B cell (primary cell): Measurements from ENCODE around the gene NOS1. TPM values are rescaled to one million over a fixed set of nuclear protein-coding genes. Genes with fewer than 3 reads are reported as not detected.

Source experiments
- ATAC-seq: fragments of 200-7000 bp; cut with Tn5 transposase; one replicate; pipeline ENCODE4 v1.10.0; 2021; ENCODE audit warnings: low read depth, mild to moderate bottlenecking, moderate number of reproducible peaks, moderate library complexity
- CTCF ChIA-PET: fragments of 350-600 bp; sonication (Branson Sonifier 250); formaldehyde crosslinking; loops from one replicate; lab custom pipeline; 2021; ENCODE audit warnings: antibody characterized with exemption, inconsistent platforms; lab: Charles Lee
- POLR2A ChIA-PET: fragments of 350-600 bp; sonication (Branson Sonifier 250); formaldehyde crosslinking; loops from one replicate; lab custom pipeline; 2021; ENCODE audit warnings: antibody characterized with exemption; lab: Charles Lee
- DNase-seq: peaks from one replicate; pipeline ENCODE4 v3.0.0; 2013
- H2AFZ ChIP-seq: 2 replicates; pipeline ENCODE4 v1.6.1; 2012; ENCODE audit warnings: mild to moderate bottlenecking, low read depth, low read length; ENCODE audit not compliant: insufficient read depth, poor library complexity, severe bottlenecking
- H3K27ac ChIP-seq, 2 donors: 1 replicate in 1 of 2; 2 replicates in 1 of 2; pipeline ENCODE4 v1.5.1; 2012 to 2013; ENCODE audit warnings: low read length in 2 of 2, mild to moderate bottlenecking in 2 of 2, moderate library complexity in 1 of 2
- H3K27me3 ChIP-seq, 4 experiments: fragments of 200-600 bp in 1 of 4; sonication (generic) in 1 of 4; replicated peaks in 1 of 4; 1 replicate in 2 of 4; 2 replicates in 2 of 4; pipeline versions ENCODE4 v1.6.1 to v1.7.0; 2013 to 2016; ENCODE audit warnings: low read length in 3 of 4, mild to moderate bottlenecking in 2 of 4, mixed read lengths in 1 of 4, moderate library complexity in 1 of 4; ENCODE audit not compliant: insufficient read depth in 4 of 4, control insufficient read depth in 3 of 4; ENCODE audit errors: control extremely low read depth in 1 of 4
- H3K36me3 ChIP-seq, 2 experiments: replicated peaks in 1 of 2; 1 replicate in 1 of 2; 2 replicates in 1 of 2; pipeline versions ENCODE4 v1.6.1 to v1.7.1; 2013; ENCODE audit warnings: low read length in 1 of 2; ENCODE audit not compliant: insufficient read depth in 2 of 2, control insufficient read depth in 1 of 2; ENCODE audit errors: control extremely low read depth in 1 of 2, extremely low read depth in 1 of 2
- H3K4me1 ChIP-seq, 2 donors: fragments of 200-600 bp in 1 of 2; sonication (generic) in 1 of 2; 1 replicate in 1 of 2; 2 replicates in 1 of 2; pipeline versions ENCODE4 v1.5.1 to v1.6.1; 2013 to 2017; ENCODE audit warnings: low read length in 2 of 2; ENCODE audit not compliant: control insufficient read depth in 2 of 2, insufficient read depth in 2 of 2
- H3K4me2 ChIP-seq: replicated peaks from 2 replicates; pipeline ENCODE3; 2012; ENCODE audit warnings: mild to moderate bottlenecking, low read depth, low read length; ENCODE audit not compliant: poor library complexity, severe bottlenecking
- H3K4me3 ChIP-seq, 5 experiments: fragments of 200-600 bp in 1 of 5; sonication (generic) in 1 of 5; 1 replicate in 3 of 5; 2 replicates in 2 of 5; pipeline versions ENCODE4 v1.5.1 to v1.7.0; 2011 to 2016; ENCODE audit warnings: low read length in 4 of 5, mild to moderate bottlenecking in 4 of 5, low read depth in 2 of 5, control low read depth in 1 of 5, moderate library complexity in 1 of 5; ENCODE audit not compliant: insufficient read depth in 1 of 5; ENCODE audit errors: control extremely low read depth in 1 of 5, extremely low read depth in 1 of 5
- H3K79me2 ChIP-seq: fragments of 200-600 bp; sonication (generic); one replicate; pipeline ENCODE4 v1.6.0; 2016; ENCODE audit warnings: low read length; ENCODE audit not compliant: control insufficient read depth, insufficient read depth
- H3K9ac ChIP-seq: fragments of 200-600 bp; sonication (generic); 2 replicates; pipeline ENCODE4 v1.6.1; 2017; ENCODE audit warnings: mild to moderate bottlenecking, low read length, moderate library complexity
- H3K9me3 ChIP-seq, 3 donors: one replicate each; pipeline versions ENCODE4 v1.6.1 to v1.7.1; 2013; ENCODE audit warnings: low read length in 2 of 3; ENCODE audit not compliant: control insufficient read depth in 2 of 3, insufficient read depth in 1 of 3; ENCODE audit errors: control extremely low read depth in 1 of 3
- H4K20me1 ChIP-seq: 2 replicates; pipeline ENCODE4 v1.6.0; 2012; ENCODE audit warnings: mild to moderate bottlenecking, low read length; ENCODE audit not compliant: insufficient read depth, control insufficient read depth, poor library complexity, severe bottlenecking
- H3K27ac Mint-ChIP-seq: one replicate; pipeline ENCODE4 v1.8.0; 2021; ENCODE audit warnings: mixed read lengths
- H3K27me3 Mint-ChIP-seq: one replicate; pipeline ENCODE4 v1.8.0; 2021; ENCODE audit warnings: mixed read lengths
- H3K4me1 Mint-ChIP-seq: one replicate; pipeline ENCODE4 v1.8.0; 2021; ENCODE audit warnings: mixed read lengths
- H3K4me3 Mint-ChIP-seq: one replicate; pipeline ENCODE4 v1.8.0; 2021; ENCODE audit warnings: mixed read lengths
- H3K9me3 Mint-ChIP-seq: one replicate; pipeline ENCODE4 v1.8.0; 2022; ENCODE audit warnings: mixed read lengths; ENCODE audit not compliant: insufficient read depth
- EZH2 ChIP-seq: IDR thresholded peaks from 2 replicates; pipeline ENCODE4 v1.6.1; 2012; ENCODE audit warnings: borderline replicate concordance, low read depth, mild to moderate bottlenecking, moderate library complexity, low read length; ENCODE audit not compliant: insufficient read depth, poor library complexity, severe bottlenecking
- WGBS: methylation state at CpG from one replicate; pipeline ENCODE4 v1.1.5; 2013; ENCODE audit warnings: missing lambda C conversion rate; ENCODE audit not compliant: insufficient coverage; 5-methylcytosine and 5-hydroxymethylcytosine counted together
- intact Hi-C: fragments of 100-400 bp; cut with micrococcal nuclease; formaldehyde crosslinking; loops from one replicate; pipeline ENCODE4 v1.10.0; 2022
- polyA plus RNA-seq: library from polyadenylated mRNA; depleted of rRNA; stranded (reverse); fragments of >200 nt; gene quantifications from 2 replicates; pipeline ENCODE4 v1.2.3, GENCODE V29; 2012
- total RNA-seq, 2 donors: library from RNA; stranded (reverse); fragments of 120-200 nt in 1 of 2; gene quantifications; 1 replicate in 1 of 2; 2 replicates in 1 of 2; pipeline versions ENCODE4 v1.2.3 to v1.2.4, GENCODE V29; 2013 to 2022
- TF ChIP-seq, protein P1 (sequence below): fragments of 200-600 bp; IDR thresholded peaks from one replicate; pipeline ENCODE4 v1.8.0; 2022; ENCODE audit warnings: antibody characterized with exemption, mild to moderate bottlenecking

The NOS1 gene
- total and polyA plus RNA-seq, 2 donors (not counting 1 experiment from before 2014, with no cell fraction given), result not detected

DNA sequence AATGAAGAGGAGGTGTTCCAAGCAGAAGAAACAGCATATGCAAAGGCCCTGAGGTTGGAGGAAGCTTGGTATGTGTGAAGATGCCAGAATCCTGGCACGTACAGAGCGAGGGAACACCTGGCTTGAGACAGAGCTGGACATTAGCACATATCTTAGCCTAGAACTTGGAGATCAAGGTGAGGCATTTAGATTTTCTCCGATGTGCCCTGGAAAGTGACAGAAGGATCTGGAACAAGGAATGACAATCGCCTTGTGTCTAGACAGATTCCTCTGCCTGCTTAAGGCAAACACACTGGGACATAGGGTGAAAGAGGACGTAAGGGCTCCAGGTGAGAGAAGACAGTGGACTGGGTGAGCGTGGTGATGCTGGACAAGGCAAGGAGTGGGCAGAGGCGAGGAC is 32.2 kb upstream of the NOS1 start:
- 82% methylated on average over 7 of the region's 7 CpGs for WGBS
- no peaks in the 10 kb centered on the region for H3K4me1 ChIP-seq
- Mint-ChIP-seq H3K4me1 (no peaks in the 10 kb centered on the region), H3K27me3 (peaks cover 8% of the 10 kb centered on the region), H3K27ac (no peak overlapping the region), H3K4me3 (no peak overlapping the region), H3K9me3 (no peaks in the 10 kb centered on the region)
- H3K4me2 ChIP-seq, result no peak overlapping the region
- H3K27ac ChIP-seq, result no peak overlapping the region
- no peak for DNase-seq
- H3K27me3 ChIP-seq, result no peaks in the 10 kb centered on the region
- H3K36me3 ChIP-seq, result no peaks in the 10 kb centered on the region
- no peak overlapping the region for H3K9ac ChIP-seq
- ChIA-PET POLR2A (no interaction called here), CTCF (no interaction called here)
- TF ChIP-seq, protein P1, sequence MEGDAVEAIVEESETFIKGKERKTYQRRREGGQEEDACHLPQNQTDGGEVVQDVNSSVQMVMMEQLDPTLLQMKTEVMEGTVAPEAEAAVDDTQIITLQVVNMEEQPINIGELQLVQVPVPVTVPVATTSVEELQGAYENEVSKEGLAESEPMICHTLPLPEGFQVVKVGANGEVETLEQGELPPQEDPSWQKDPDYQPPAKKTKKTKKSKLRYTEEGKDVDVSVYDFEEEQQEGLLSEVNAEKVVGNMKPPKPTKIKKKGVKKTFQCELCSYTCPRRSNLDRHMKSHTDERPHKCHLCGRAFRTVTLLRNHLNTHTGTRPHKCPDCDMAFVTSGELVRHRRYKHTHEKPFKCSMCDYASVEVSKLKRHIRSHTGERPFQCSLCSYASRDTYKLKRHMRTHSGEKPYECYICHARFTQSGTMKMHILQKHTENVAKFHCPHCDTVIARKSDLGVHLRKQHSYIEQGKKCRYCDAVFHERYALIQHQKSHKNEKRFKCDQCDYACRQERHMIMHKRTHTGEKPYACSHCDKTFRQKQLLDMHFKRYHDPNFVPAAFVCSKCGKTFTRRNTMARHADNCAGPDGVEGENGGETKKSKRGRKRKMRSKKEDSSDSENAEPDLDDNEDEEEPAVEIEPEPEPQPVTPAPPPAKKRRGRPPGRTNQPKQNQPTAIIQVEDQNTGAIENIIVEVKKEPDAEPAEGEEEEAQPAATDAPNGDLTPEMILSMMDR, result no peak
- no peak for TF ChIP-seq EZH2
- peaks cover 0 to 4% (median 0%) of the 10 kb centered on the region in 3 donors for H3K9me3 ChIP-seq
- intact Hi-C loops, result no loop called here
- no peak overlapping the region for H2AFZ ChIP-seq
- no peak for ATAC-seq
- no peak overlapping the region for H3K4me3 ChIP-seq
- no peaks in the 10 kb centered on the region for H4K20me1 ChIP-seq
- H3K79me2 ChIP-seq, result no peaks in the 10 kb centered on the region

GRCh38 chr12:117390866-117391265 is 29.4 kb upstream of the NOS1 start:
- CTCF ChIA-PET, result no interaction called here
- intact Hi-C loops, result no loop called here
- WGBS, result 83% methylated on average over 5 of the region's 5 CpGs
- no peak for ATAC-seq
- Histone ChIP-seq H2AFZ (no peak overlapping the region), H4K20me1 (no peaks in the 10 kb centered on the region), H3K27me3 (no peaks in the 10 kb centered on the region), H3K79me2 (no peaks in the 10 kb centered on the region), H3K4me2 (no peak overlapping the region), H3K9ac (no peak overlapping the region), H3K4me1 (no peaks in the 10 kb centered on the region), H3K9me3 (peaks cover 0 to 4% (median 0%) of the 10 kb centered on the region in 3 donors), H3K36me3 (no peaks in the 10 kb centered on the region), H3K4me3 (no peak overlapping the region), H3K27ac (no peak overlapping the region)
- Mint-ChIP-seq H3K9me3 (no peaks in the 10 kb centered on the region), H3K4me1 (no peaks in the 10 kb centered on the region), H3K4me3 (no peak overlapping the region), H3K27ac (no peak overlapping the region), H3K27me3 (peaks cover 4% of the 10 kb centered on the region)
- DNase-seq, result no peak
- POLR2A ChIA-PET, result no interaction called here
- no peak for TF ChIP-seq EZH2
- TF ChIP-seq, protein P1, result no peak
